GM19324 (cell line): ENCODE measurements around the gene ODF4.
"Not testable (repeated sequence)": the region's sequence is repeated elsewhere in the genome, so short reads cannot be mapped to it uniquely, and the experiment has no call there.

ENCODE experiments used
- ATAC-seq: cut with Tn5 transposase; IDR thresholded peaks from one replicate; pipeline ENCODE4 v1.9.1; 2021; ENCODE audit warnings: mild to moderate bottlenecking, moderate library complexity; ENCODE audit not compliant: unreplicated experiment, low FRiP score

The ODF4 gene

GRCh38 chr17:8365143-8365542, 25.5 kb downstream of the ODF4 start:
- no peak for ATAC-seq

GRCh38 chr17:8366231-8366630, 26.6 kb downstream of the ODF4 start:
- no peak for ATAC-seq

GRCh38 chr17:8368193-8368592, 28.6 kb downstream of the ODF4 start:
- ATAC-seq = no peak

- no peak for ATAC-seq
Measured at GRCh38 chr17:8369944-8370343, 30.3 kb downstream of the ODF4 start.

- no peak for ATAC-seq
Measured at GRCh38 chr17:8371786-8372185, 32.1 kb downstream of the ODF4 start.

- ATAC-seq = no peak
Measured at GRCh38 chr17:8372422-8372821, 32.8 kb downstream of the ODF4 start.

GRCh38 chr17:8373856-8374255, 34.2 kb downstream of the ODF4 start:
- ATAC-seq = not testable (repeated sequence)

- peak; percentile 11 for ATAC-seq
Measured at GRCh38 chr17:8375738-8376259, 36.2 kb downstream of the ODF4 start.

GRCh38 chr17:8376271-8377067, 36.8 kb downstream of the ODF4 start, which contains the start of gene KRABD2:
KRABD2 (minus strand) TSS chr17:8376704.
- ATAC-seq = peak; percentile 90

- no peak for ATAC-seq
Measured at GRCh38 chr17:8377422-8377821, 37.8 kb downstream of the ODF4 start.

- ATAC-seq = not testable (repeated sequence)
Measured at GRCh38 chr17:8378117-8378516, 38.5 kb downstream of the ODF4 start.

- ATAC-seq = no peak
Measured at GRCh38 chr17:8380049-8380448, 40.4 kb downstream of the ODF4 start.

GRCh38 chr17:8382052-8382879, 42.6 kb downstream of the ODF4 start:
- ATAC-seq = no peak

- ATAC-seq = no peak
Measured at GRCh38 chr17:8382880-8383142, 43.2 kb downstream of the ODF4 start.

GRCh38 chr17:8383143-8383822, 43.6 kb downstream of the ODF4 start, which contains the start of gene RPL26:
RPL26 (minus strand) TSS chr17:8383193; CDS start chr17:8382310, 883 bp downstream.
- ATAC-seq = peak; percentile 91

- ATAC-seq = no peak
Measured at GRCh38 chr17:8384801-8385378, 45.2 kb downstream of the ODF4 start.

- no peak for ATAC-seq
Measured at GRCh38 chr17:8386841-8387240, 47.2 kb downstream of the ODF4 start.

- no peak for ATAC-seq
Measured at GRCh38 chr17:8387914-8388651, 48.4 kb downstream of the ODF4 start.

- ATAC-seq = no peak
Measured at GRCh38 chr17:8391711-8392110, 52.1 kb downstream of the ODF4 start.

GRCh38 chr17:8392274-8392673, 52.6 kb downstream of the ODF4 start:
- ATAC-seq = no peak
